GM12891 (cell line): ENCODE measurements around the gene PPP1CA.

ENCODE experiments used
- DNase-seq: peaks from one replicate; pipeline ENCODE4 v3.0.0; 2011; ENCODE audit warnings: low spot score; ENCODE audit not compliant: insufficient read length
- FAIRE-seq: peaks from 2 replicates; lab custom pipeline; 2011; peaks lifted over from hg19 to GRCh38; lab: Jason Lieb, UNC
- PAX5 ChIP-seq: IDR thresholded peaks from 2 replicates; pipeline ENCODE4 v1.6.1; 2011; ENCODE audit warnings: low read length, moderate library complexity, mild to moderate bottlenecking; ENCODE audit not compliant: insufficient read depth, severe bottlenecking
- POLR2A ChIP-seq: IDR thresholded peaks from 2 replicates; pipeline ENCODE4 v1.6.1; 2011; ENCODE audit warnings: low read depth, low read length, control low read depth
- POLR2AphosphoS5 ChIP-seq: IDR thresholded peaks from 2 replicates; pipeline ENCODE4 v1.6.1; 2011; ENCODE audit warnings: low read depth, low read length, control low read depth
- POU2F2 ChIP-seq: IDR thresholded peaks from 2 replicates; pipeline ENCODE4 v1.6.1; 2011; ENCODE audit warnings: low read depth, mild to moderate bottlenecking, control low read depth, low read length, moderate library complexity
- SPI1 ChIP-seq: IDR thresholded peaks from 2 replicates; pipeline ENCODE4 v1.6.1; 2011; ENCODE audit warnings: low read depth, low read length, control low read depth
- TAF1 ChIP-seq: IDR thresholded peaks from 2 replicates; pipeline ENCODE4 v1.6.1; 2011; ENCODE audit warnings: low read depth, low read length, control low read depth

Gene PPP1CA

GRCh38 chr11:67417425-67417824 is 15.8 kb upstream of the PPP1CA start:
- TF ChIP-seq PAX5 (no peak), TAF1 (no peak), SPI1 (no peak), POLR2A (no peak), POLR2AphosphoS5 (no peak), POU2F2 (no peak)
- DNase-seq (no peak), FAIRE-seq (no peak)

- FAIRE-seq (peak; percentile 72), DNase-seq (no peak)
- no peak for TF ChIP-seq PAX5
- no peak for TF ChIP-seq POU2F2
- TF ChIP-seq TAF1: no peak
- no peak for TF ChIP-seq POLR2AphosphoS5
- TF ChIP-seq SPI1: no peak
- no peak for TF ChIP-seq POLR2A
Measured at GRCh38 chr11:67416416-67417335, 15.0 kb upstream of the PPP1CA start.

- FAIRE-seq (no peak), DNase-seq (no peak)
- TF ChIP-seq POLR2A: no peak
- TF ChIP-seq POU2F2: no peak
- no peak for TF ChIP-seq PAX5
- no peak for TF ChIP-seq SPI1
- no peak for TF ChIP-seq TAF1
- TF ChIP-seq POLR2AphosphoS5: no peak
Measured at GRCh38 chr11:67415501-67416304, 14.0 kb upstream of the PPP1CA start, which contains the start of gene CARNS1. Gene CARNS1, plus strand, starts transcription at chr11:67415678. Its CDS starts 522 bp downstream, at chr11:67416200.

GRCh38 chr11:67413266-67413849 is 11.7 kb upstream of the PPP1CA start:
- DNase-seq (no peak), FAIRE-seq (no peak)
- no peak for TF ChIP-seq TAF1
- TF ChIP-seq POLR2A: no peak
- no peak for TF ChIP-seq POU2F2
- no peak for TF ChIP-seq PAX5
- TF ChIP-seq SPI1: no peak
- no peak for TF ChIP-seq POLR2AphosphoS5

- DNase-seq (no peak), FAIRE-seq (no peak)
- TF ChIP-seq PAX5: no peak
- no peak for TF ChIP-seq SPI1
- TF ChIP-seq TAF1: no peak
- TF ChIP-seq POLR2AphosphoS5: no peak
- no peak for TF ChIP-seq POLR2A
- TF ChIP-seq POU2F2: no peak
Measured at GRCh38 chr11:67412495-67413179, 11.0 kb upstream of the PPP1CA start.

GRCh38 chr11:67411785-67412152 is 10.1 kb upstream of the PPP1CA start:
- peak; percentile 48; the same call in 1 of the 2 replicates for TF ChIP-seq SPI1
- no peak for TF ChIP-seq POLR2AphosphoS5
- FAIRE-seq: peak; percentile 62
- DNase-seq: no peak

GRCh38 chr11:67410984-67411784 is 9.5 kb upstream of the PPP1CA start:
- no peak for DNase-seq
- TF ChIP-seq POLR2A (no peak), PAX5 (no peak), POU2F2 (no peak), SPI1 (no peak), POLR2AphosphoS5 (no peak), TAF1 (no peak)
- FAIRE-seq: no peak

- no peak for TF ChIP-seq POLR2A
- 0 out of 2 replicates have a peak, but pooled peaks have one; percentile 11 for TF ChIP-seq POLR2AphosphoS5
- TF ChIP-seq POU2F2: no peak
- FAIRE-seq (no peak), DNase-seq (no peak)
Measured at GRCh38 chr11:67410369-67410831, 8.7 kb upstream of the PPP1CA start.
